GM12874 (cell line): ENCODE results near the gene HNRNPD.

ENCODE experiments used
- TF ChIP-seq, protein P1 (sequence below): IDR thresholded peaks from 2 replicates; pipeline ENCODE4 v1.5.1; 2011; ENCODE audit warnings: low read depth, mild to moderate bottlenecking, control low read depth, low read length, moderate library complexity; ENCODE audit not compliant: insufficient read depth

Gene HNRNPD

DNA sequence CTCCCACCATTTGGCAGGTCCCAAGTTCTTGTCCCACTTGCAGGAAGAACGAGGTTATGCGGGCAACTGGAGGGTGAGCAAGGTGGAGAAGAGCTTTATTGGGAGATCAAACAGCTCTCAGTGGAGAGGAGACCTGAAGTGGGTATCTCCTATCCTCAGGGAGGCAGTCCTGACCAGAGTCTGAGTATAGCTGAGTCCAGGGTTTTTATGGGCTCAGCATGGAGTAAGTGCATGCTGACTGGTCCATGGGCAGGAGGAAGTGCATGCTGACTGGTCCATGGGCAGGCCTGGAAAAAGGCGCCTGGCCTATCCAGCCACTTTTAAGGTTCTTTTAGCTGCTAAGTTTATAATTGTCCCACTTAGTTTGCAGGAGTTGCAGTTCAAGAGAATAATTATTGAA is 7.4 kb upstream of the HNRNPD start:
- TF ChIP-seq, protein P1, sequence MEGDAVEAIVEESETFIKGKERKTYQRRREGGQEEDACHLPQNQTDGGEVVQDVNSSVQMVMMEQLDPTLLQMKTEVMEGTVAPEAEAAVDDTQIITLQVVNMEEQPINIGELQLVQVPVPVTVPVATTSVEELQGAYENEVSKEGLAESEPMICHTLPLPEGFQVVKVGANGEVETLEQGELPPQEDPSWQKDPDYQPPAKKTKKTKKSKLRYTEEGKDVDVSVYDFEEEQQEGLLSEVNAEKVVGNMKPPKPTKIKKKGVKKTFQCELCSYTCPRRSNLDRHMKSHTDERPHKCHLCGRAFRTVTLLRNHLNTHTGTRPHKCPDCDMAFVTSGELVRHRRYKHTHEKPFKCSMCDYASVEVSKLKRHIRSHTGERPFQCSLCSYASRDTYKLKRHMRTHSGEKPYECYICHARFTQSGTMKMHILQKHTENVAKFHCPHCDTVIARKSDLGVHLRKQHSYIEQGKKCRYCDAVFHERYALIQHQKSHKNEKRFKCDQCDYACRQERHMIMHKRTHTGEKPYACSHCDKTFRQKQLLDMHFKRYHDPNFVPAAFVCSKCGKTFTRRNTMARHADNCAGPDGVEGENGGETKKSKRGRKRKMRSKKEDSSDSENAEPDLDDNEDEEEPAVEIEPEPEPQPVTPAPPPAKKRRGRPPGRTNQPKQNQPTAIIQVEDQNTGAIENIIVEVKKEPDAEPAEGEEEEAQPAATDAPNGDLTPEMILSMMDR: no peak

DNA sequence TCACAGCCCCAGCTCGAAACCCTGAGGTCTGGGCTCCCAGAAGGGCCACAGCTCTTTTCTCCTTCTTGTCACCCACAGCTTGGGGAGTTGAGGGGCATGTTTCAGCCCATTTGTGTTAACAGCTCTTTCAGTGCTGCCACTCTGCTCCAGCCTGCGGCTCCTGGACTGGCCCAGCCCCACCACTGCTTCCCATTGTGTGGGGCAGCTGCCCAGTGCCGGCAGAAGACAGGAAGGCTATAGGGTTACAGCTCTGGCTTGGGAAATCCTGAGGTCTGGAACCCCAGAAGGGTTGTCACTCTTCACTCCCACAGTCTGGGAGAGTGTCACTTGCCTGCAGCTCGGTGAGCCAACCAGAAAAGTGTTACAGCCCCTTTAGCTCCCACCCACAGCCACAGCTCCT is 7.0 kb upstream of the HNRNPD start:
- TF ChIP-seq, protein P1: no peak

DNA sequence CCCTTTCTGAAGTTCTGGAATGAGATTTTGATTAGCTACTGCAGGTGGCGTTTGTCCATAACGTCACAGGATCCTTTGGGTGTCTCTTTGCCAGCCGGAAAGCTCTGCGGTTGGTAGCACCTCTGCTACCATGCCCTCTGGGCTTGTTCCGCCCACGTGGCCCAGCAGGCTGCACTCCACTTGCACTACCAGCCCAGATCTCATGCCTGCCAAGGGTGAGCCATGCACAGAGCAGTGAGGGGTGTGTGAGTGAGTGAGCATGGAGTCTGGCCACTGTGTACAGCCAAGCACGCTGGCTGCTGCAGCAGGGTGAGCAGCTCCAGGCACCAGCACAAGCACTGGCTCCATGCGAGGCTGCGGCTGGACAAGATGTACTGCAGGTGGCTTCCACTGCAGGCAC is 6.6 kb upstream of the HNRNPD start:
- TF ChIP-seq, protein P1: no peak

DNA sequence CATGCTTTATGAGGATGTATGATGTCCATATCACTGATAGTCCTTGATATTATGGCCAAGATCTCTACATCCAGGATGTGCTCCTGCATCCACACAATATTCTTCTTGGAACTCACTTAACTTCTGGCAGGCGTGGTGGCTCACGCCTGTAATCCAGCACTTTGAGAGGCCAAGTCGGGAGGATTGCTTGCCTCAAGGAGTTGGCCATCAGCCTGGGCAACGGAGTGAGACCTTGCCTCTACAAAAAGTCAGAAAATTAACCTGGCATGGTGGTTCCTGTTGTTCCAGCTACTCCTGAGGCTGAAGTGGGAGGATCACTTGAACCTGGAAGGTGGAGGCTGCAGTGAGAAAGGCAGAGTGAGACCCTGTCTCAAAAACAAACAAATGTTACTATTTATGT is 2.3 kb upstream of the HNRNPD start:
- TF ChIP-seq, protein P1: no peak

DNA sequence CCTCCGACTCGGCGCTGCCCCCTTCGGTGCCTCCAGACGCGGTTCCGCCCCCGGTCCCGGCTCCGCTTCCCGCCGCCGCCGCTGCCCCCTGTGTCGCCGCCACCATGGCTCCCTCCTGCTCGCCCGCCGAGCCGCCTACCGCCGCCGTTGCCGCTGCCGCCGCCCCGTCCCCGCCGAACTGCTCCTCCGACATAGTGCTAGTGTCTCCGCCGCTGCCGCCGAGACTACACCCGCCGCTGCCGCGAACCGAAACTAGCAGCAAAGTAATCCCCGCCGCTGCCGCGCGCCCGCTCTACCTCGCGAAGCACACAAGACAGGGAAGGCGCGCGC is 340 bp downstream of the HNRNPD start:
- TF ChIP-seq, protein P1: no peak

DNA sequence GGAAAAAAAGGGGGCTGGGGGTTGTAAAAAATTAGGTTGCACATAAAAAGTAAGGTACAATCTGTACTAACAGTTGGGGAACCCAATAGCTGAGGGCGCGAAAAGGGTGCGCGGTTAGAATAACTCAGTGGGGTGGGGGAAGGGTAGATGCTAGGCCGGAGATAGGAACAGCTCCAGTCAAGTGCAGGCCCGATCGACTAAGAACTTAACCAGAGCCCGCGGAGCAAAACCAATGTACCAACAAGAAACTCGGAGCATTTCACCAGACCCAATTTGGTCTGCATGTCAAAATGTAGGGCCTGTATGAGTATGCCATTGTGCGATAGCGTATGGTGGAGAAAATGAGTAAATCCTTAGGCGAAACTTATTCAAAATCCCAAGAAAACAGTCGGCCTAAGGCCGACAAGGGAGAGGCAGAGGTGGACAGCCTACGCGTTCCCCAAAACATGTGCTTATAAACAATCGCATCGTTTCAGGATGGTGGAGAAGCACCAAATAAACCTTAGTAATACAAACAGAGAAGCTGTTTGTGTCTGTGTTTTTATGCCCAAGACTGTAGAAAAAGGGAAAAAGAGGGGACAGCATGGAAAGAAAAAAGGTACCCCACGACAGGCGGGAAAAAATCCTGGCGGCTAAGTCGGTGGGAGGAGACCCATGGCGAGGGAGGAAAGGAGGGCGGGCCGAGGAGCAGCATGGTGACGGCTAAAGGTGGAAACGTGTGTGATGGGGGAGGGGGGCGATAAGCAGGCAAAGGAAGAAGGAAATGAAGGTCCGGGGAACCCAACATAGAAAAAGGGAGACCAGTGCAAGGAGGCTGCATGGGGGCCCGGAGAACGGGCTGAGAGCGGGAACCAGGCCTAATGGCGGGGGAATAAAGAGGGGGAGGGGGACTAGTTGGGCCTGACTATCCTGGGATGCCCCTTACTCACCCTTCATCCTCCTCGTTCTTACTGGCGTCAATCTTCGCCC is 990 bp downstream of the HNRNPD start:
- TF ChIP-seq, protein P1: no peak

DNA sequence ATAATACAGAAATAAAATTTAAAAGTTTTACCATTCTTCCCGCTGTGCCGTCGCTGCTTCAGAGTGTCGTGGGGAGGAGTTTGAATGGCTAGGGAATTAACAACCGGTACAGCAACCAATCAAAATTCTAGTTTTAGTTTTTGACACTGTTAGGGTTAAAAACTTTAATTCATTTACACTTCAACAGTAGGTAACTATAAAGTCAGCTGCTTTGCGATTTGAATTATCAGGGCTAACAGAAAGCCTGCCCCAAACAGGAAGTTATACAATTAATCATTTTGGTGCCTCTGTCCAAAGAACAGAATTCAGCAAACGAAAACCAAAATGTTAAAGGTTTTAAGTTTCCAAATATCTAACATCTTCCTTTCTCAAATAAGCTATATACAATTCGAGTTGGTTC is 2.3 kb downstream of the HNRNPD start:
- TF ChIP-seq, protein P1: no peak
